B cell (primary cell): ENCODE results near the gene NEO1. TPM values are rescaled to one million over a fixed set of nuclear protein-coding genes. Genes with fewer than 3 reads are reported as not detected.

Experiments
- ATAC-seq: fragments of 200-7000 bp; cut with Tn5 transposase; one replicate; pipeline ENCODE4 v1.10.0; 2021; ENCODE audit warnings: low read depth, mild to moderate bottlenecking, moderate number of reproducible peaks, moderate library complexity
- CTCF ChIA-PET: fragments of 350-600 bp; sonication (Branson Sonifier 250); formaldehyde crosslinking; loops from one replicate; lab custom pipeline; 2021; ENCODE audit warnings: antibody characterized with exemption, inconsistent platforms; lab: Charles Lee
- POLR2A ChIA-PET: fragments of 350-600 bp; sonication (Branson Sonifier 250); formaldehyde crosslinking; loops from one replicate; lab custom pipeline; 2021; ENCODE audit warnings: antibody characterized with exemption; lab: Charles Lee
- DNase-seq: peaks from one replicate; pipeline ENCODE4 v3.0.0; 2013
- H2AFZ ChIP-seq: 2 replicates; pipeline ENCODE4 v1.6.1; 2012; ENCODE audit warnings: mild to moderate bottlenecking, low read depth, low read length; ENCODE audit not compliant: insufficient read depth, poor library complexity, severe bottlenecking
- H3K27ac ChIP-seq, 2 donors: 1 replicate in 1 of 2; 2 replicates in 1 of 2; pipeline ENCODE4 v1.5.1; 2012 to 2013; ENCODE audit warnings: low read length in 2 of 2, mild to moderate bottlenecking in 2 of 2, moderate library complexity in 1 of 2
- H3K27me3 ChIP-seq, 4 experiments: fragments of 200-600 bp in 1 of 4; sonication (generic) in 1 of 4; replicated peaks in 1 of 4; 1 replicate in 2 of 4; 2 replicates in 2 of 4; pipeline versions ENCODE4 v1.6.1 to v1.7.0; 2013 to 2016; ENCODE audit warnings: low read length in 3 of 4, mild to moderate bottlenecking in 2 of 4, mixed read lengths in 1 of 4, moderate library complexity in 1 of 4; ENCODE audit not compliant: insufficient read depth in 4 of 4, control insufficient read depth in 3 of 4; ENCODE audit errors: control extremely low read depth in 1 of 4
- H3K36me3 ChIP-seq, 2 experiments: replicated peaks in 1 of 2; 1 replicate in 1 of 2; 2 replicates in 1 of 2; pipeline versions ENCODE4 v1.6.1 to v1.7.1; 2013; ENCODE audit warnings: low read length in 1 of 2; ENCODE audit not compliant: insufficient read depth in 2 of 2, control insufficient read depth in 1 of 2; ENCODE audit errors: control extremely low read depth in 1 of 2, extremely low read depth in 1 of 2
- H3K4me1 ChIP-seq, 2 donors: fragments of 200-600 bp in 1 of 2; sonication (generic) in 1 of 2; 1 replicate in 1 of 2; 2 replicates in 1 of 2; pipeline versions ENCODE4 v1.5.1 to v1.6.1; 2013 to 2017; ENCODE audit warnings: low read length in 2 of 2; ENCODE audit not compliant: control insufficient read depth in 2 of 2, insufficient read depth in 2 of 2
- H3K4me2 ChIP-seq: replicated peaks from 2 replicates; pipeline ENCODE3; 2012; ENCODE audit warnings: mild to moderate bottlenecking, low read depth, low read length; ENCODE audit not compliant: poor library complexity, severe bottlenecking
- H3K4me3 ChIP-seq, 5 experiments: fragments of 200-600 bp in 1 of 5; sonication (generic) in 1 of 5; 1 replicate in 3 of 5; 2 replicates in 2 of 5; pipeline versions ENCODE4 v1.5.1 to v1.7.0; 2011 to 2016; ENCODE audit warnings: low read length in 4 of 5, mild to moderate bottlenecking in 4 of 5, low read depth in 2 of 5, control low read depth in 1 of 5, moderate library complexity in 1 of 5; ENCODE audit not compliant: insufficient read depth in 1 of 5; ENCODE audit errors: control extremely low read depth in 1 of 5, extremely low read depth in 1 of 5
- H3K79me2 ChIP-seq: fragments of 200-600 bp; sonication (generic); one replicate; pipeline ENCODE4 v1.6.0; 2016; ENCODE audit warnings: low read length; ENCODE audit not compliant: control insufficient read depth, insufficient read depth
- H3K9ac ChIP-seq: fragments of 200-600 bp; sonication (generic); 2 replicates; pipeline ENCODE4 v1.6.1; 2017; ENCODE audit warnings: mild to moderate bottlenecking, low read length, moderate library complexity
- H3K9me3 ChIP-seq, 3 donors: one replicate each; pipeline versions ENCODE4 v1.6.1 to v1.7.1; 2013; ENCODE audit warnings: low read length in 2 of 3; ENCODE audit not compliant: control insufficient read depth in 2 of 3, insufficient read depth in 1 of 3; ENCODE audit errors: control extremely low read depth in 1 of 3
- H4K20me1 ChIP-seq: 2 replicates; pipeline ENCODE4 v1.6.0; 2012; ENCODE audit warnings: mild to moderate bottlenecking, low read length; ENCODE audit not compliant: insufficient read depth, control insufficient read depth, poor library complexity, severe bottlenecking
- H3K27ac Mint-ChIP-seq: one replicate; pipeline ENCODE4 v1.8.0; 2021; ENCODE audit warnings: mixed read lengths
- H3K27me3 Mint-ChIP-seq: one replicate; pipeline ENCODE4 v1.8.0; 2021; ENCODE audit warnings: mixed read lengths
- H3K4me1 Mint-ChIP-seq: one replicate; pipeline ENCODE4 v1.8.0; 2021; ENCODE audit warnings: mixed read lengths
- H3K4me3 Mint-ChIP-seq: one replicate; pipeline ENCODE4 v1.8.0; 2021; ENCODE audit warnings: mixed read lengths
- H3K9me3 Mint-ChIP-seq: one replicate; pipeline ENCODE4 v1.8.0; 2022; ENCODE audit warnings: mixed read lengths; ENCODE audit not compliant: insufficient read depth
- EZH2 ChIP-seq: IDR thresholded peaks from 2 replicates; pipeline ENCODE4 v1.6.1; 2012; ENCODE audit warnings: borderline replicate concordance, low read depth, mild to moderate bottlenecking, moderate library complexity, low read length; ENCODE audit not compliant: insufficient read depth, poor library complexity, severe bottlenecking
- WGBS: methylation state at CpG from one replicate; pipeline ENCODE4 v1.1.5; 2013; ENCODE audit warnings: missing lambda C conversion rate; ENCODE audit not compliant: insufficient coverage; 5-methylcytosine and 5-hydroxymethylcytosine counted together
- intact Hi-C: fragments of 100-400 bp; cut with micrococcal nuclease; formaldehyde crosslinking; loops from one replicate; pipeline ENCODE4 v1.10.0; 2022
- polyA plus RNA-seq: library from polyadenylated mRNA; depleted of rRNA; stranded (reverse); fragments of >200 nt; gene quantifications from 2 replicates; pipeline ENCODE4 v1.2.3, GENCODE V29; 2012
- total RNA-seq, 2 donors: library from RNA; stranded (reverse); fragments of 120-200 nt in 1 of 2; gene quantifications; 1 replicate in 1 of 2; 2 replicates in 1 of 2; pipeline versions ENCODE4 v1.2.3 to v1.2.4, GENCODE V29; 2013 to 2022
- TF ChIP-seq, protein P1 (sequence below): fragments of 200-600 bp; IDR thresholded peaks from one replicate; pipeline ENCODE4 v1.8.0; 2022; ENCODE audit warnings: antibody characterized with exemption, mild to moderate bottlenecking

The NEO1 gene
- total and polyA plus RNA-seq, 2 donors (not counting 1 experiment from before 2014, with no cell fraction given) = 1.3 to 3.9 TPM

- intact Hi-C loops = no loop called here
- Histone ChIP-seq H3K79me2 (no peaks in the 10 kb centered on the region), H3K4me2 (no peak overlapping the region), H3K4me3 (no peak overlapping the region), H3K27me3 (peaks cover 0 to 3% (median 0%) of the 10 kb centered on the region in 4 experiments), H3K9me3 (no peaks in the 10 kb centered on the region), H3K27ac (no peak overlapping the region), H3K9ac (no peak overlapping the region), H3K36me3 (no peaks in the 10 kb centered on the region), H3K4me1 (no peaks in the 10 kb centered on the region), H2AFZ (no peak overlapping the region), H4K20me1 (no peaks in the 10 kb centered on the region)
- H3K9me3 Mint-ChIP-seq = no peaks in the 10 kb centered on the region
- no peak for ATAC-seq
- TF ChIP-seq, protein P1, sequence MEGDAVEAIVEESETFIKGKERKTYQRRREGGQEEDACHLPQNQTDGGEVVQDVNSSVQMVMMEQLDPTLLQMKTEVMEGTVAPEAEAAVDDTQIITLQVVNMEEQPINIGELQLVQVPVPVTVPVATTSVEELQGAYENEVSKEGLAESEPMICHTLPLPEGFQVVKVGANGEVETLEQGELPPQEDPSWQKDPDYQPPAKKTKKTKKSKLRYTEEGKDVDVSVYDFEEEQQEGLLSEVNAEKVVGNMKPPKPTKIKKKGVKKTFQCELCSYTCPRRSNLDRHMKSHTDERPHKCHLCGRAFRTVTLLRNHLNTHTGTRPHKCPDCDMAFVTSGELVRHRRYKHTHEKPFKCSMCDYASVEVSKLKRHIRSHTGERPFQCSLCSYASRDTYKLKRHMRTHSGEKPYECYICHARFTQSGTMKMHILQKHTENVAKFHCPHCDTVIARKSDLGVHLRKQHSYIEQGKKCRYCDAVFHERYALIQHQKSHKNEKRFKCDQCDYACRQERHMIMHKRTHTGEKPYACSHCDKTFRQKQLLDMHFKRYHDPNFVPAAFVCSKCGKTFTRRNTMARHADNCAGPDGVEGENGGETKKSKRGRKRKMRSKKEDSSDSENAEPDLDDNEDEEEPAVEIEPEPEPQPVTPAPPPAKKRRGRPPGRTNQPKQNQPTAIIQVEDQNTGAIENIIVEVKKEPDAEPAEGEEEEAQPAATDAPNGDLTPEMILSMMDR = no peak
- TF ChIP-seq EZH2 = no peak
- no peak overlapping the region for H3K27ac Mint-ChIP-seq
- peaks cover 4% of the 10 kb centered on the region for H3K27me3 Mint-ChIP-seq
- no CpG with 5 or more reads among the region's 2 CpGs for WGBS
- ChIA-PET POLR2A (no interaction called here), CTCF (no interaction called here)
- DNase-seq = no peak
- H3K4me1 Mint-ChIP-seq = no peaks in the 10 kb centered on the region
- H3K4me3 Mint-ChIP-seq = no peak overlapping the region
Observed at GRCh38 chr15:73333001-73333400, 280.7 kb downstream of the NEO1 start.

DNA sequence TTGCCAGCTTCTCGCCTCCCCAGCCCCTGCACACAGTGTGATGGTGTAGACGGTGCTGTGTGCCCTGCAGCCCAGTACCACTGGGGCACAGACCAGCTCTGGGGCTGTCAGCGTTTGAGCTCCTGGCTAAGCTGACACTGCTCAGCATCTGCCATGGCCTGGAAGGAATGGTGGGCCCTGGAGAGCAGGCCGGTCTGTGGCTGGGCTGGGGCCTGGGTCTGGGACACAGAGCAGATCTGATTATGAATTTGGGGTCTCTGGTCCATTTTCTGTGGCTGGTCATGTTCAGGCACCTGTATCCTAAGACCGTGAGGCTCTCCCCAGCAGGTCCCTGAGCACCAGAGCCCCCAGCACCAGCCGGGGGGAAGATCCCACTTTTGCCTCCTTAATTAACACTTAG is 281.8 kb downstream of the NEO1 start:
- H3K27ac Mint-ChIP-seq = no peak overlapping the region
- peaks cover 4% of the 10 kb centered on the region for H3K27me3 Mint-ChIP-seq
- no peaks in the 10 kb centered on the region for H3K9me3 Mint-ChIP-seq
- ChIA-PET CTCF (interaction anchor here (1.2 kb wide), 1 partner anchor 9 kb away, joined by 3 read pairs; no protein-coding TSS in a partner anchor), POLR2A (no interaction called here)
- TF ChIP-seq, protein P1 = no peak
- TF ChIP-seq EZH2 = no peak
- H3K4me1 Mint-ChIP-seq = no peaks in the 10 kb centered on the region
- peaks cover 0 to 3% (median 0%) of the 10 kb centered on the region in 4 experiments for H3K27me3 ChIP-seq
- no peaks in the 10 kb centered on the region for H4K20me1 ChIP-seq
- no peaks in the 10 kb centered on the region for H3K9me3 ChIP-seq
- DNase-seq (no peak), ATAC-seq (no peak)
- no peak overlapping the region for H3K4me3 Mint-ChIP-seq
- no peak overlapping the region for H3K27ac ChIP-seq
- no peaks in the 10 kb centered on the region for H3K4me1 ChIP-seq
- no peak overlapping the region for H3K4me3 ChIP-seq
- WGBS = 85% methylated on average over 5 of the region's 6 CpGs
- no peaks in the 10 kb centered on the region for H3K79me2 ChIP-seq
- no peak overlapping the region for H3K4me2 ChIP-seq
- no peaks in the 10 kb centered on the region for H3K36me3 ChIP-seq
- intact Hi-C loops = no loop called here
- H2AFZ ChIP-seq = no peak overlapping the region
- no peak overlapping the region for H3K9ac ChIP-seq
